Esophagus muscularis mucosa (tissue), 4 donors: Measurements from ENCODE around the gene CREG1.

Experiments used
- EP300 ChIP-seq: sonication (generic); formaldehyde crosslinking; IDR thresholded peaks from one replicate; pipeline ENCODE4 v1.6.1; 2017; ENCODE audit warnings: antibody characterized with exemption
- POLR2A ChIP-seq: fragments of 450-650 bp; IDR thresholded peaks from one replicate; pipeline ENCODE4 v1.6.1; 2017; ENCODE audit warnings: antibody characterized with exemption, moderate library complexity, mild to moderate bottlenecking, low read depth
- POLR2AphosphoS5 ChIP-seq, 2 donors: sonication (generic); formaldehyde crosslinking; IDR thresholded peaks; one replicate each; pipeline ENCODE4 v1.6.1; 2017; ENCODE audit warnings: antibody characterized with exemption in 2 of 2
- TF ChIP-seq, protein P1 (sequence below), 3 experiments: fragments of 200-600 bp in 2 of 3; fragments of 450-650 bp in 1 of 3; sonication (generic) in 2 of 3; IDR thresholded peaks; one replicate each; pipeline ENCODE4 v1.5.1; 2017 to 2019; ENCODE audit warnings: antibody characterized with exemption in 3 of 3, mild to moderate bottlenecking in 2 of 3, moderate library complexity in 1 of 3

DNA sequence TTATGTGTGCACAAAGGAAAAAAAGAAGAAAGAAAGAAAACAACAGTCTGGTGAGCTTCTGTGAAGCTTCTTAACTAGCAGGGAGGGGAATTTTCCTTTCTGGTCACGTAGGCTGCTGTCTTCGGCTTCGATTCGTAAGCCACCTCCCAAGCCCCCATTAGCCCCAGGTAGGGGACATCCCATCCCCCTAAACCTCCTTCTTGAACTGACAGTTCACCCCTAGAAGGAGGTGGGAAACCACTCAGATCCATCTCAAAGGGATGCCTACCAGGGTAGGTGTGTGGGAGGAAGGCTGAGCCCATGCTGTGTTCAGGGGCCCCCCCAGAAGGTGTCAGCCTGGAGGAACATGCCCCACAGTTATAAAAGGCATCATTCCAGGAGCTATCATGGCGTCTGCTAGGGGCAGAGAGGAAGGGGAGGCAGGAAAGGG lies 61.1 kb downstream of the CREG1 start:
- TF ChIP-seq, protein P1, sequence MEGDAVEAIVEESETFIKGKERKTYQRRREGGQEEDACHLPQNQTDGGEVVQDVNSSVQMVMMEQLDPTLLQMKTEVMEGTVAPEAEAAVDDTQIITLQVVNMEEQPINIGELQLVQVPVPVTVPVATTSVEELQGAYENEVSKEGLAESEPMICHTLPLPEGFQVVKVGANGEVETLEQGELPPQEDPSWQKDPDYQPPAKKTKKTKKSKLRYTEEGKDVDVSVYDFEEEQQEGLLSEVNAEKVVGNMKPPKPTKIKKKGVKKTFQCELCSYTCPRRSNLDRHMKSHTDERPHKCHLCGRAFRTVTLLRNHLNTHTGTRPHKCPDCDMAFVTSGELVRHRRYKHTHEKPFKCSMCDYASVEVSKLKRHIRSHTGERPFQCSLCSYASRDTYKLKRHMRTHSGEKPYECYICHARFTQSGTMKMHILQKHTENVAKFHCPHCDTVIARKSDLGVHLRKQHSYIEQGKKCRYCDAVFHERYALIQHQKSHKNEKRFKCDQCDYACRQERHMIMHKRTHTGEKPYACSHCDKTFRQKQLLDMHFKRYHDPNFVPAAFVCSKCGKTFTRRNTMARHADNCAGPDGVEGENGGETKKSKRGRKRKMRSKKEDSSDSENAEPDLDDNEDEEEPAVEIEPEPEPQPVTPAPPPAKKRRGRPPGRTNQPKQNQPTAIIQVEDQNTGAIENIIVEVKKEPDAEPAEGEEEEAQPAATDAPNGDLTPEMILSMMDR (IDR thresholded peaks at IDR 0.05), result no peak
- TF ChIP-seq EP300 (no peak), POLR2AphosphoS5 (IDR thresholded peaks at IDR 0.05) (no peak), POLR2A (no peak)
